Epithelial cell of proximal tubule (primary cell): Measurements from ENCODE around the gene ZNF587. TPM values are rescaled to one million over a fixed set of nuclear protein-coding genes. Genes with fewer than 3 reads are reported as not detected.
"Not testable (repeated sequence)": the region's sequence is repeated elsewhere in the genome, so short reads cannot be mapped to it uniquely, and the experiment has no call there.

Source experiments
- DNase-seq: peaks from one replicate; pipeline ENCODE4 v3.0.0-alpha.2; 2011; ENCODE audit warnings: low read depth
- H3K4me3 ChIP-seq: 2 replicates; pipeline ENCODE4 v1.5.1; 2011; ENCODE audit warnings: low read depth, mild to moderate bottlenecking, low read length
- total RNA-seq: library from RNA; depleted of rRNA; stranded (reverse); fragments of >200 nt; gene quantifications from 2 replicates; pipeline ENCODE4 v1.2.3, GENCODE V29; 2015
- TF ChIP-seq, protein P1 (sequence below): conservative IDR thresholded peaks from 2 replicates; pipeline ENCODE4 v1.5.1; 2012; ENCODE audit warnings: low read depth, mild to moderate bottlenecking, low read length

Gene ZNF587
- total RNA-seq, 1 donor from 2014 or later, result 14.4 TPM

DNA sequence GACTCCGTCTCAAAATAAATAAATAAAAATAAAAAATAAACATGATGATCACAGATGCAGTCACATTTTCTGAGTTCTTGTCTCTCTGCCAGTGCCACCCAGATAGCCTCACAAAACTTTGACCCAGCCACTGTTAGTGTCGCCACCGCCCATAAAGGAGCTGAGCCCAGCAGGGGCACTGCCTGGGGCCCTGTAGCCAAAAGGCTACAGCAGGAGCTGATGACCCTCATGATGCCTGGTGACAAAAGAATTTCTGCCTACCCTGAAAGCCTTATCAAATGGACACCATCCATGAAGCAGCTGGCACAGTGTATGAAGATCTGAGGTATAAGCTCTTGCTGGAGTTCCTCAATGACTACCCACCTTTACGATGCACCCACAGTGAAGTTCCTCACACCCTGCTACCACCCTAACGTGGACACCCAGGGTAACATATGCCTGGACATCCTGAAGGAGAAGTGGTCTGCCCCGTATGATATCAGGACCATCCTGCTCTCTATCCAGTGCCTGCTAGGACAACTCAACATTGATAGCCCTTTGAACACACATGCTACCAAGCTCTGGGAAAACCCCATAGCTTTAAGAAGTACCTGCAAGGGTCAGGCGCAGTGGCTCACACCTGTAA lies 18.3 kb downstream of the ZNF587 start:
- H3K4me3 ChIP-seq, result no peak overlapping the region
- no peak for DNase-seq
- TF ChIP-seq, protein P1, sequence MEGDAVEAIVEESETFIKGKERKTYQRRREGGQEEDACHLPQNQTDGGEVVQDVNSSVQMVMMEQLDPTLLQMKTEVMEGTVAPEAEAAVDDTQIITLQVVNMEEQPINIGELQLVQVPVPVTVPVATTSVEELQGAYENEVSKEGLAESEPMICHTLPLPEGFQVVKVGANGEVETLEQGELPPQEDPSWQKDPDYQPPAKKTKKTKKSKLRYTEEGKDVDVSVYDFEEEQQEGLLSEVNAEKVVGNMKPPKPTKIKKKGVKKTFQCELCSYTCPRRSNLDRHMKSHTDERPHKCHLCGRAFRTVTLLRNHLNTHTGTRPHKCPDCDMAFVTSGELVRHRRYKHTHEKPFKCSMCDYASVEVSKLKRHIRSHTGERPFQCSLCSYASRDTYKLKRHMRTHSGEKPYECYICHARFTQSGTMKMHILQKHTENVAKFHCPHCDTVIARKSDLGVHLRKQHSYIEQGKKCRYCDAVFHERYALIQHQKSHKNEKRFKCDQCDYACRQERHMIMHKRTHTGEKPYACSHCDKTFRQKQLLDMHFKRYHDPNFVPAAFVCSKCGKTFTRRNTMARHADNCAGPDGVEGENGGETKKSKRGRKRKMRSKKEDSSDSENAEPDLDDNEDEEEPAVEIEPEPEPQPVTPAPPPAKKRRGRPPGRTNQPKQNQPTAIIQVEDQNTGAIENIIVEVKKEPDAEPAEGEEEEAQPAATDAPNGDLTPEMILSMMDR, result no peak

DNA sequence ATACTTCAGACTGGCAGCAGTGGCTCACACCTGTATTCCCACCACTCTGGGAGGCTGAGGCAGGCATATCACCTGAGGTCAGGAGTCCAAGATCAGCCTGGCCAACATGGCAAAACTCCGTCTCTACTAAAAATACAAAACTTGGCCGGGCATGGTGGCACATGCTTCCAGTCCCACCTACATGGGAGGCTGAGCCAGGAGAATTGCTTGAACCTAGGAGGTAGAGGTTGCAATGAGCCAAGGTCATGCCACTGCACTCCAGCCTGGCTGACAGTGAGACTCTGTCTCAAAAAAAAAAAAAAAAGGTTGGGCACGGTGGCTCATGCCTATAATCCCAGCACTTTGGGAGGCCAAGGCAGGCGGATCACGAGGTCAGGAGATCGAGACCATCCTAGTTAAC lies 20.0 kb downstream of the ZNF587 start:
- H3K4me3 ChIP-seq, DNase-seq: not testable (repeated sequence)

DNA sequence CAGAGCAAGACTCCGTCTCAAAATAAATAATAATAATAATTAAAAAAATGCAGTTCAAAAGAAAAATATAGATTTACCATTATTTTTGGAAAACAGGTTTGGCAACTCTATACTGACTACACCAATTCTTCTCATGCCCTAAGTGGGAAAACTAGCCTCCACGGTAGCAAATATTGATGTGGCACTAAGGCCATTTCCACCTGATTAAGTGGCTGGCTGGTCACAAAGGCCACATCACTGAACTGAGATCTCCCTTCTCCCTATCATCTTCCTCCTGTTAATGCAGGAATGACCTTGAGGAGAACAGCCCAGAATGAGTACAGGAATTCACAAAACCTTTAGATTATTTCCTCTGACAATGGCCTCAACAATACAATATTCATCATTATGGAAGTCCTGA lies 20.6 kb downstream of the ZNF587 start:
- no peak for DNase-seq
- TF ChIP-seq, protein P1, result no peak
- H3K4me3 ChIP-seq, result no peak overlapping the region

DNA sequence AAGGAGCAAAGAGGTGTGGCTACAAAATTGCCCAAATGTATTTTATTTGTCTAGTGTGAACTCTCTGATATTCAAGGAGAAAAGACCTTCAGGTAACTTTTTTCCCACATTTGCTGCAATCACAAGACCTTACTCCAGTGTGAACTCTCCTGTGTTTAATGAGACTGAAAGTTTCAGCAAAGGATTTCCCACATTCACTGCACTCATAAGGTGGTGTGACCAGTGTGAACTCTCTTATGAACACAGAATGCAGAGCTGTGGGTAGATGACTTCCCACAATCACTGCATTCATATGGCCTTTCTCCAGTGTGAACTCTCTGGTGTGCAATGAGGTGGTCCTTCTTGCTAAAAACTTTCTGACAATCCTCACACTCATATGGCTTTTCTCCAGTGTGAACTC lies 22.8 kb downstream of the ZNF587 start:
- H3K4me3 ChIP-seq, result no peak overlapping the region
- TF ChIP-seq, protein P1, result no peak

DNA sequence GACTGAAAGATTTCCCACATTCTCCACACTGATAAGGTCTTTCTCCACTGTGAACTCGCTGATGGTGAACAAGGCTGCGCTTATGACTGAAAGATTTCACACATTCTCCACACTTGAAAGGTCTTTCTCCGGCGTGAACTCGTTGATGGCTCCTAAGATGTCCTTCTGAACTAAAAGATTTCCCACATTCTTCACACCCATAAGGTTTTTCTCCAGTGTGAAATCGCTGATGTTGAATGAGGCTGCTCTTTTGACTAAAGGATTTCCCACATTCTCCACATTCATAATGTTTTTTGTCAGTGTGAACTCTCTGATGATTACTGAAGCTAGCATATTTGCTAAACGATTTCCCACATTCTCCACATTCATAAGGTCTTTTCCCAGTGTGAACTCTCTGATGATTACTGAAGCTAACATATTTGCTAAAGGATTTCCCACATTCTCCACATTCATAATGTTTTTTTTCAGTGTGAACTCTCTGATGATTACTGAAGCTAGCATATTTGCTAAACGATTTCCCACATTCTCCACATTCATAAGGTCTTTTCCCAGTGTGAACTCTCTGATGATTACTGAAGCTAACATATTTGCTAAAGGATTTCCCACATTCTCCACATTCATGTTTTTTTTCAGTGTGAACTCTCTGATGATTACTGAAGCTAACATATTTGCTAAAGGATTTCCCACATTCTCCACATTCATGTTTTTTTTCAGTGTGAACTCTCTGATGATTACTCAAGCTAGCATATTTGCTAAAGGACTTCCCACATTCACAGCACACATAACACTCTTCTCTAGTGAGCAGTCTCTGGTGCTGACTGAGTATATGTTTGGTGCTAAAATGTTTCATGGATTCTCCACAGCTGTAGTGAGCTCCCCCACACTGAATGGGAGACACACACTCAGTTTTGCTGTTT lies 24.5 kb downstream of the ZNF587 start:
- not testable (repeated sequence) for H3K4me3 ChIP-seq, DNase-seq

More for the DNA sequence above, 22.8 kb downstream of the ZNF587 start:
- no peak for DNase-seq

DNA sequence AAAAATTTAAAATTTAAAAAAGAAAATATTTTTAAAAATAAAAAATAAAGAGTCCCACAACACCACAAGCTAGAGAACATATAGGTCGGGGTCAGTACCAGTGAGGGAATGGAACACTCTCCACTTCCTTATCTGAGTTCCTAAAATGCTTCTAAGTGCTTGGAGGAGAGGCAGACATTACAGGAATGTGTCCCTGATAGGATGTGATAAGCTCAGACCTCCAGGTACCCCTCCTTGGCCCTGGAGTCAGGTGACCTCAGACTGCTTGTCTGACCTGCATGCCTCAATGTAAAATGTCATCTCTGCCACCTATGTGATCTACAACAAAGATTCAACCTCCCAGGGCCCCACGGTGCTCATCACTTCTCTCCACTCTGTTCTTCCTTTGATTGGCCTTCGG lies 36.4 kb downstream of the ZNF587 start:
- TF ChIP-seq, protein P1, result no peak
- H3K4me3 ChIP-seq, result no peak overlapping the region
- DNase-seq, result no peak

DNA sequence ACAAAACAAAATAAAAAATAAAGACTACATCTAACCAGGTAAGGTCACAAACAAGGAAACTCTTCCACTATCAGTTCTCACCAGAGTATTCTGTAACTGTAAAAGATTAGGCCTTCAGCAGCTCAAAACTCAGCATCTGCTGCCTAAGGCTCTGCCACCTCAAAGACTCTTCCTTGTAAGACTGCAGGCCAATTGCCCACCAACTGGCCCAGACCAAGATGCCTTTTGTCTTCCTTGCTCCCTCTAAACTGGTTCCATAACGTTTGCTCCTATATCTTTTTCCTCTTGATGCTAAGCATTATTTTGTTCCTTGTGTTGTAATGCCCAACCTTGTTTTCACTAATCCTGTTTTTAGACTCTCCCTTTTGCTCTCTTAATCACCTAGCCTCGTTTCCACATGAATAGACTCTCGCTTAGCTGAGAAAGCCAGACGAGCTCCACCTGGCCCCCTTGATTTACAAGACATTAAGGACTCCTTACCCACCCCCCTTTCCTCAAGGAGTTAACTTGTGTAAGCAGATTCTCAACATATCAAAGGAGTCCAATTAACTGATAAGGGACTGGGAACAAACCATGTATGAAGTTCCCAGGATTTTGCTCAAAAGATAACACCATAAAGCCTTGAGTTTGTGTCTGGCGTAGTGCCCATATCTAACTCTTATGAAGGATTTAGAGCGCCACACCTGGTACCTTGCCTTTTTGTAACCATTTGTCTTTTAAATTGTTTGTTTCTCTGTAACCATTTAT lies 37.7 kb downstream of the ZNF587 start:
- TF ChIP-seq, protein P1, result peak; percentile 4
- H3K4me3 ChIP-seq, result peak overlapping the region; percentile 73
- DNase-seq, result no peak
